ENCODE results near the gene TAS2R41. TPM values are rescaled to one million over a fixed set of nuclear protein-coding genes. Genes with fewer than 3 reads are reported as not detected.
"Not testable (repeated sequence)": the region's sequence is repeated elsewhere in the genome, so short reads cannot be mapped to it uniquely, and the experiment has no call there.

TAS2R41 gene
- total and polyA plus RNA-seq, 2 donors from 2014 or later = not detected

DNA sequence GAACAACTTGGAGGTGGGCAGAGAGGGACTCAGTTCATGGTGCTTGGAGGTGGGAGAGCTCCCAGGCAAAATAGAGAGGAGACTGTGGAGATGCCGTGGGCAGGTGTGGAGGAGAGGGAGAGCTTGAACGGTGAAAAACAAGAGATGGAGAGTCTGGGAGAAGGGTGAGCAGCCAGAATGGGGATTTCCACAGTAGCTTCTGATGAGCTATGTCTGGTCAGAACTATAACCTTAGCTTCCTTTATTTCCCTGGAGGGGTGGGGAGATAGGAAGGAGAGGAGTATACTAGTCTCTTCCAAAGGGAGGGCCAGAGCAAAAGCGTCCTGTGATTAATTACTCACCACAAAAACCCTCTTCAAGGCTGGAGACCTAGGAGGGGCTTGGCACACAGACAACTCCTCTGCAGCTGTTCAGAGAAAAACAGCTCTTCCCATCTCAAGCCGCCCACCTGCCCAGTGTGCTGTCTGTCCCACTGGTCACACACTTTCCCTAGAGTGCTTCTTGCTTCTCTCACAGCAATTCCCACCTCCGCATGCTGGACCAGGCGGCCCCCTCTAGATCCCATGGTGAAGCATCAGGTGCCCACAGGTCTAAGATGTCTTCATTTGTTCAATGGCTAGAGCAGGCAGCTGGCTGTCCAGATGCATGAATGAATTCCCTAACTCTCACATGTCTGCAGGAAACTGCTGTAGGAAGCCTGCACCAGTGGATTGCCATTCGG lies 41.9 kb downstream of the TAS2R41 start:
- Histone ChIP-seq H3K36me3 (ENCODE audit: control insufficient read depth in 2 of 3, insufficient read depth in 3 of 3, low read length in 3 of 3) (no peaks in the 10 kb centered on the region), H3K9me3 (ENCODE audit: control insufficient read depth in 2 of 3, insufficient read depth in 1 of 3, low read length in 3 of 3) (no peaks in the 10 kb centered on the region), H3K9ac (ENCODE audit: low read length in 3 of 3) (no peak overlapping the region), H3K27ac (ENCODE audit: low read depth in 2 of 2, low read length in 2 of 2) (no peak overlapping the region), H3K4me3 (ENCODE audit: low read length in 3 of 3) (no peak overlapping the region), H3K27me3 (ENCODE audit: control insufficient read depth, insufficient read depth, low read length) (no peaks in the 10 kb centered on the region), H3K4me1 (ENCODE audit: control insufficient read depth in 2 of 3, insufficient read depth in 2 of 3, low read depth in 1 of 3, low read length in 3 of 3) (no peaks in the 10 kb centered on the region)
- TF ChIP-seq, protein P1, sequence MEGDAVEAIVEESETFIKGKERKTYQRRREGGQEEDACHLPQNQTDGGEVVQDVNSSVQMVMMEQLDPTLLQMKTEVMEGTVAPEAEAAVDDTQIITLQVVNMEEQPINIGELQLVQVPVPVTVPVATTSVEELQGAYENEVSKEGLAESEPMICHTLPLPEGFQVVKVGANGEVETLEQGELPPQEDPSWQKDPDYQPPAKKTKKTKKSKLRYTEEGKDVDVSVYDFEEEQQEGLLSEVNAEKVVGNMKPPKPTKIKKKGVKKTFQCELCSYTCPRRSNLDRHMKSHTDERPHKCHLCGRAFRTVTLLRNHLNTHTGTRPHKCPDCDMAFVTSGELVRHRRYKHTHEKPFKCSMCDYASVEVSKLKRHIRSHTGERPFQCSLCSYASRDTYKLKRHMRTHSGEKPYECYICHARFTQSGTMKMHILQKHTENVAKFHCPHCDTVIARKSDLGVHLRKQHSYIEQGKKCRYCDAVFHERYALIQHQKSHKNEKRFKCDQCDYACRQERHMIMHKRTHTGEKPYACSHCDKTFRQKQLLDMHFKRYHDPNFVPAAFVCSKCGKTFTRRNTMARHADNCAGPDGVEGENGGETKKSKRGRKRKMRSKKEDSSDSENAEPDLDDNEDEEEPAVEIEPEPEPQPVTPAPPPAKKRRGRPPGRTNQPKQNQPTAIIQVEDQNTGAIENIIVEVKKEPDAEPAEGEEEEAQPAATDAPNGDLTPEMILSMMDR (IDR thresholded peaks at IDR 0.05; ENCODE audit: borderline replicate concordance, extremely low read depth, insufficient read depth) = no peak
- intact Hi-C loops (cut with DNase I) = no loop called here
- peak in 2 of 5 donors; percentile 22 to 26 for DNase-seq
- no peak for FAIRE-seq

DNA sequence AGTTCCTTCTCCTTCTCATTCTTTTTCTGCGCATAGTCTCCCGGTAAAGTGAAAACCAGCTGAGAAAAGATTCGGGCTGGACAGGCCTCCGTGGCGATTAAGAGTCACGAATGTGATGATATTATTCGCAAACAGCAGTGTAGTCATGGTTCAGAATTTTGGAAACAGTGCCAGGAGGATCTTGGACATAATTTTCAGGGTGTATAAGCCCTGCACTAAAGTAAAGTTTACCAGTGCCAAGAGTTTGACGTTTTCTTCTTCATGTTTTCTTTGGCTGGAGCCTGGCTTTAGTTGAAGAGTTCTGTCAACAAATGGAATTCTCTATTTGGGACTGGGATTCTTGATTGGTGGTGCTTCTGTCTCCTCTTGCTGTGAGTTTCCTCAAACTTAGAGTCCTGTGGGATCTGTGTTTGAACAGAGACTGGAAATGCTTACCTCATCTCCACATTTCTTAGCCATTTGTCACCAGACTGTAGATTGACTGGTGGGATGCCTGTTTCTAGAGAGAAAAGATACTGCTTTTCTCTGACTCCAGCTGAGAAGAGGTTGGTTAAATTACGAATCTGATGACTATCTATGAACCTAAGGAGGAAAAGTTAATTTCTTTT lies 44.7 kb downstream of the TAS2R41 start:
- H3K27me3 ChIP-seq (ENCODE audit: control insufficient read depth, insufficient read depth, low read length); H3K27ac ChIP-seq (ENCODE audit: low read depth in 2 of 2, low read length in 2 of 2); H3K4me1 ChIP-seq (ENCODE audit: control insufficient read depth in 2 of 3, insufficient read depth in 2 of 3, low read depth in 1 of 3, low read length in 3 of 3); H3K4me3 ChIP-seq (ENCODE audit: low read length in 3 of 3); H3K9ac ChIP-seq (ENCODE audit: low read length in 3 of 3); H3K9me3 ChIP-seq (ENCODE audit: control insufficient read depth in 2 of 3, insufficient read depth in 1 of 3, low read length in 3 of 3); FAIRE-seq; H3K36me3 ChIP-seq (ENCODE audit: control insufficient read depth in 2 of 3, insufficient read depth in 3 of 3, low read length in 3 of 3); DNase-seq; intact Hi-C loops (cut with DNase I): not testable (repeated sequence)

Other genes with a start within 250 kb of the TAS2R41 start
- gene GSTK1, start 214.4 kb upstream of the TAS2R41 start, total RNA-seq = 176 TPM
- gene GSTK1, start 214.4 kb upstream of the TAS2R41 start, polyA plus RNA-seq (ENCODE audit: insufficient read depth, low read depth, low replicate concordance) = 469 TPM
- 36.7 TPM for gene TMEM139, start 192.9 kb upstream of the TAS2R41 start, total RNA-seq
- gene TMEM139, start 192.9 kb upstream of the TAS2R41 start, polyA plus RNA-seq (ENCODE audit: insufficient read depth, low read depth, low replicate concordance) = 108 TPM
- 36.2 TPM for gene CASP2, start 189.5 kb upstream of the TAS2R41 start, total RNA-seq
- 6.6 TPM for gene CASP2, start 189.5 kb upstream of the TAS2R41 start, polyA plus RNA-seq (ENCODE audit: insufficient read depth, low read depth, low replicate concordance)
- gene CLCN1, start 161.8 kb upstream of the TAS2R41 start, total RNA-seq = 0.35 TPM
- gene CLCN1, start 161.8 kb upstream of the TAS2R41 start, polyA plus RNA-seq (ENCODE audit: insufficient read depth, low read depth, low replicate concordance) = not detected
- 0.82 TPM for gene FAM131B, start 115.2 kb upstream of the TAS2R41 start, total RNA-seq
- 0.19 TPM for gene FAM131B, start 115.2 kb upstream of the TAS2R41 start, polyA plus RNA-seq (ENCODE audit: insufficient read depth, low read depth, low replicate concordance)
- 193 TPM for gene ZYX, start 96.5 kb upstream of the TAS2R41 start, total RNA-seq
- 50.1 TPM for gene ZYX, start 96.5 kb upstream of the TAS2R41 start, polyA plus RNA-seq (ENCODE audit: insufficient read depth, low read depth, low replicate concordance)
- 22.3 TPM for gene EPHA1, start 69.0 kb upstream of the TAS2R41 start, total RNA-seq
- 6.9 TPM for gene EPHA1, start 69.0 kb upstream of the TAS2R41 start, polyA plus RNA-seq (ENCODE audit: insufficient read depth, low read depth, low replicate concordance)
- gene TAS2R60, start 34.4 kb upstream of the TAS2R41 start, total RNA-seq = not detected
- gene TAS2R60, start 34.4 kb upstream of the TAS2R41 start, polyA plus RNA-seq (ENCODE audit: insufficient read depth, low read depth, low replicate concordance) = not detected
- gene CTAGE15, start 93.9 kb downstream of the TAS2R41 start, total RNA-seq = 2.2 TPM
- gene CTAGE15, start 93.9 kb downstream of the TAS2R41 start, polyA plus RNA-seq (ENCODE audit: insufficient read depth, low read depth, low replicate concordance) = not detected
- gene TCAF2, start 143.1 kb downstream of the TAS2R41 start, total RNA-seq = 4.2 TPM
- gene TCAF2, start 143.1 kb downstream of the TAS2R41 start, polyA plus RNA-seq (ENCODE audit: insufficient read depth, low read depth, low replicate concordance) = 1.3 TPM